ENCODE data around the gene SAMD3.

Gene SAMD3

GRCh38 chr6:130188207-130188899, 34.4 kb downstream of the SAMD3 start:
- no peak for DNase-seq (ENCODE audit: low spot score)
- TF ChIP-seq, protein P1, sequence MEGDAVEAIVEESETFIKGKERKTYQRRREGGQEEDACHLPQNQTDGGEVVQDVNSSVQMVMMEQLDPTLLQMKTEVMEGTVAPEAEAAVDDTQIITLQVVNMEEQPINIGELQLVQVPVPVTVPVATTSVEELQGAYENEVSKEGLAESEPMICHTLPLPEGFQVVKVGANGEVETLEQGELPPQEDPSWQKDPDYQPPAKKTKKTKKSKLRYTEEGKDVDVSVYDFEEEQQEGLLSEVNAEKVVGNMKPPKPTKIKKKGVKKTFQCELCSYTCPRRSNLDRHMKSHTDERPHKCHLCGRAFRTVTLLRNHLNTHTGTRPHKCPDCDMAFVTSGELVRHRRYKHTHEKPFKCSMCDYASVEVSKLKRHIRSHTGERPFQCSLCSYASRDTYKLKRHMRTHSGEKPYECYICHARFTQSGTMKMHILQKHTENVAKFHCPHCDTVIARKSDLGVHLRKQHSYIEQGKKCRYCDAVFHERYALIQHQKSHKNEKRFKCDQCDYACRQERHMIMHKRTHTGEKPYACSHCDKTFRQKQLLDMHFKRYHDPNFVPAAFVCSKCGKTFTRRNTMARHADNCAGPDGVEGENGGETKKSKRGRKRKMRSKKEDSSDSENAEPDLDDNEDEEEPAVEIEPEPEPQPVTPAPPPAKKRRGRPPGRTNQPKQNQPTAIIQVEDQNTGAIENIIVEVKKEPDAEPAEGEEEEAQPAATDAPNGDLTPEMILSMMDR (conservative IDR thresholded peaks at IDR 0.05; ENCODE audit: low read depth): no peak
- no peak overlapping the region for H3K27ac ChIP-seq
- CTCF ChIA-PET: no interaction called here
- POLR2A ChIA-PET (ENCODE audit: low non-redundant PET): no interaction called here

- ChIA-PET CTCF (no interaction called here), POLR2A (ENCODE audit: low non-redundant PET) (no interaction called here)
- TF ChIP-seq, protein P1 (conservative IDR thresholded peaks at IDR 0.05; ENCODE audit: low read depth): no peak
- H3K27ac ChIP-seq: no peak overlapping the region
- DNase-seq (ENCODE audit: low spot score): no peak
These were observed 35.2 kb downstream of the SAMD3 start for GRCh38 chr6:130187335-130188206.

DNA sequence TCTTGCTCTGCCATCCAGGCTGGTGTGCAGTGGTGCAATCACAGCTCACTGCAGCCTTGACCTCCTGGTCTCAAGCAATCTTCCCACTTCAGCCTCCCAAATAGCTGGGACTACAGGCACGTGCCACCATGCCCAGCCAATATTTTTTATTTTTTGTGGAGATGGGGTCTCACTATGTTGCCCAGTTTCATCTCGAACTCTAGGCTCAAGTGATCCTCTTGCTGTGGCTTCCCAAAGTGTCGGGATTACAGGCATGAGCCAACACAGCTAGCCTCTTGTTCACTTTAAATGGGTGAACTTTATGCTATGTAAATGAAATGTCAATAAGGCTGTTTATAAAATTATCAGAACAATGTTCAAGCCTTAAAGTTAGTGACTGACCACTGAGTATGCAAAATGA, 37.1 kb downstream of the SAMD3 start:
- ChIA-PET POLR2A (ENCODE audit: low non-redundant PET) (no interaction called here), CTCF (no interaction called here)
- no peak overlapping the region for H3K27ac ChIP-seq
- DNase-seq (ENCODE audit: low spot score): no peak
- TF ChIP-seq, protein P1 (conservative IDR thresholded peaks at IDR 0.05; ENCODE audit: low read depth): no peak

DNA sequence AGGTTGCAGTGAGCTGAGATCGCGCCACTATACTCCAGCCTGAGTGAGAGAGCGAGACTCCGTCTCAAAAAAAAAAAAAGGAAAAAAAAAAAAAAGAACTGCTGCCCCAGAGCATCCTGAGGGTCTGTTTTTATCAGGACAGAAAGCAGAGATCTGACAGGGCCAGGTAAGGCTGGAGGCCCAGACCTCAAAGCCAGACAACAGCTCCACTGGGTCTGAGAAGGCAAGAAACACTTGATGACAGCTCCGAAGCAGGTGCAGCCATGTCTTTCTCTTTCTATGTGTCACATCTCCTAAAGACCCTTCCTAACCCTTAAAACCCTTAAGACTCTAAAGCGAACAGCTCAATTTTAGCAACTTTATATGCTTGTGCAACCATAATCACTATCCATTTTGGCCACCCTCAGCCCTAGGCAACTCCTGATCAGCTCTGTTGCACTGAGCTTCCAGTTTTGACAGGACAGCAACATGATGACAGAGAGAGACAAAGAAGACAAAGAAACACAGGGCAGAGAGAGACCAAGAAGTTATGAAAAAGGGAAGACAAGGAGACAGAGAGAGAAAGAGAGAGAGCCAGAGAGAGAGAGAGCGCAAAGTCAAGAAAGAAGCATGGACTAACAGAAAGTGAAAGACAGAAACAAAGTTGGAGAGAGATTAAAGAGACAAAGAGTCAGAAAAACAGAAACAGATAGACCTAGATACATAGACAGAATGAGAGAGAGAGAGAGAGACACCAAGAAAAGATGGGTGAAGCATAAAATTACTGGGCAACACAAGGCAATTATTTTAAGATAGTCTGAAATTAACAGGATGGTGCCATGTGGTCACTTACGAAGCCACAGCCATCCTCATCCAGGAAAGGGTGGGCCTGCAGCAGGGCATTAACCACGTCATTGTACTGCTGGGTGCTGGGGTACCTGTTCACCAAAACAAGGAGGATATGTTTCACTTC, 39.2 kb downstream of the SAMD3 start:
- TF ChIP-seq, protein P1 (conservative IDR thresholded peaks at IDR 0.05; ENCODE audit: low read depth): no peak
- CTCF ChIA-PET: no interaction called here
- DNase-seq (ENCODE audit: low spot score): no peak
- POLR2A ChIA-PET (ENCODE audit: low non-redundant PET): no interaction called here
- H3K27ac ChIP-seq: no peak overlapping the region

DNA sequence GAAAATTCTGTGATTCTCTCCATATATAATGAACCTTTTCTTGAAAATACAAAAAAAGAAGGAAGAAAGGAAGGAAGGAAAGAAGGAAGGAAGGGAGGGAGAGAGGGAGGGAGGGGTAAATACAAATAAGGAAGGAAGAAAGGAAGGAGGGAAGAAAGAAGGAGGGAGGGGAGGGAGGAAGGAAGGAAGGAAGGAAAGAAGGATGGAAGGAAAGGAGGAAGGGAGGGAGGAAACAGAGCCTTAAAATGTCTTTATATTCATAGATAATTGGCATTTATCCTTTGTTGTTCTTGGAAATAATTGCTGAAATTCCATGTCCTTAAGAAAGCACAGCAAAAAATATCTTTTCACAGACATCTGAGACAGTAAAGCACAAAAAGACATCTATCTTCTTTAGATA, 40.3 kb downstream of the SAMD3 start:
- ChIA-PET POLR2A (ENCODE audit: low non-redundant PET) (no interaction called here), CTCF (no interaction called here)
- H3K27ac ChIP-seq: no peak overlapping the region
- TF ChIP-seq, protein P1 (conservative IDR thresholded peaks at IDR 0.05; ENCODE audit: low read depth): no peak
- no peak for DNase-seq (ENCODE audit: low spot score)

DNA sequence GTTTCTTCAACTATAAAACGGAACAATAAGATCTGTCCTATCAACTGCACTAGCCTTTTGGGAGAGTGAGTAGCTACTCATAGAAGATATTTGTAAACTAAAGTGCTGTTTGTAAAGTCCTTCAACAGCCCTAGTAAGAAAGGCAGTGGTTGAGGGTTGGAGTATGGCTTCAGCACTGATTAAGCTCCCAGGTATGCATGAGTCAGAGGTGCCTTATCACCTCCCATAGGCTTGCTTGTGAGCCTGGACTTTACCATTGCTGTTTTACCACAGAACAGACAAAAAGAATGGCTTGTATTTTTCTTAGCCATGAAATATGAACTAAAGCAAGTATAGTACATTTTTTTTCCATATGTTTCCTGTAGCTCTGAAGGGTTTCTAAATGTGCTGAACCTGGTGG, 44.1 kb downstream of the SAMD3 start:
- CTCF ChIA-PET: no interaction called here
- POLR2A ChIA-PET (ENCODE audit: low non-redundant PET): no interaction called here
- peak; percentile 87 for DNase-seq (ENCODE audit: low spot score)
- no peak overlapping the region for H3K27ac ChIP-seq
- TF ChIP-seq, protein P1 (conservative IDR thresholded peaks at IDR 0.05; ENCODE audit: low read depth): no peak

Data from RWPE1 (cell line).